ENCODE data around the gene ZNF622.

DNA sequence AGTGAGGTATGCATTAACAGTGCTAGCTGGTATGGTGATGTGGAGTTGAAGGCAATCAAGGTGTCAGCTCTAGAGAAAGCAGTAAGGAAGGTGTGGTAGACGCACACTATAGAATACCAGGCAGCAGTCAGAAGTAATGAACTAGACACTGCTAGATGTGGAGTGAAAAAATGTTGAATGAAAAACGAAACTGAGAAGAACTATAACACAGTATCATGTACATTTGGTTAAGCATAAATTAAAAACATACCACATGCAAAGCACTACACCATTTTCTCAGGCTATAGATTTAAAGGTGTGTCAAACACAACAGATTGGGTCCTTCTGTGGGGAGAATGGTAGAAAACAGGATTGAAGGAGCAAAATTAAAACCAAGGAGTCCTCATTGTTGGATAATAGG lies 15.4 kb downstream of the ZNF622 start:
- TF ChIP-seq, protein P1, sequence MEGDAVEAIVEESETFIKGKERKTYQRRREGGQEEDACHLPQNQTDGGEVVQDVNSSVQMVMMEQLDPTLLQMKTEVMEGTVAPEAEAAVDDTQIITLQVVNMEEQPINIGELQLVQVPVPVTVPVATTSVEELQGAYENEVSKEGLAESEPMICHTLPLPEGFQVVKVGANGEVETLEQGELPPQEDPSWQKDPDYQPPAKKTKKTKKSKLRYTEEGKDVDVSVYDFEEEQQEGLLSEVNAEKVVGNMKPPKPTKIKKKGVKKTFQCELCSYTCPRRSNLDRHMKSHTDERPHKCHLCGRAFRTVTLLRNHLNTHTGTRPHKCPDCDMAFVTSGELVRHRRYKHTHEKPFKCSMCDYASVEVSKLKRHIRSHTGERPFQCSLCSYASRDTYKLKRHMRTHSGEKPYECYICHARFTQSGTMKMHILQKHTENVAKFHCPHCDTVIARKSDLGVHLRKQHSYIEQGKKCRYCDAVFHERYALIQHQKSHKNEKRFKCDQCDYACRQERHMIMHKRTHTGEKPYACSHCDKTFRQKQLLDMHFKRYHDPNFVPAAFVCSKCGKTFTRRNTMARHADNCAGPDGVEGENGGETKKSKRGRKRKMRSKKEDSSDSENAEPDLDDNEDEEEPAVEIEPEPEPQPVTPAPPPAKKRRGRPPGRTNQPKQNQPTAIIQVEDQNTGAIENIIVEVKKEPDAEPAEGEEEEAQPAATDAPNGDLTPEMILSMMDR (IDR thresholded peaks at IDR 0.05 in 2 of 3, conservative IDR thresholded peaks at IDR 0.05 in 1 of 3; ENCODE audit: control insufficient read depth in 2 of 3, extremely low read depth in 1 of 3, insufficient read depth in 1 of 3, low read depth in 3 of 3, low read length in 3 of 3): no peak
- TF ChIP-seq EGR1 (IDR thresholded peaks at IDR 0.05; ENCODE audit: borderline replicate concordance in 1 of 2, low read depth in 2 of 2, low read length in 2 of 2) (no peak), TCF3 (IDR thresholded peaks at IDR 0.05; ENCODE audit: borderline replicate concordance, insufficient read depth, low read depth, low read length) (no peak), MEF2A (IDR thresholded peaks at IDR 0.05; ENCODE audit: insufficient read depth, low read depth, low read length) (no peak), HDAC6 (IDR thresholded peaks at IDR 0.05; ENCODE audit: unreplicated experiment) (no peak), POLR2A (IDR thresholded peaks at IDR 0.05; ENCODE audit: low read depth, low read length) (no peak), ESRRA (IDR thresholded peaks at IDR 0.05; ENCODE audit: low read length) (no peak), CREM (IDR thresholded peaks at IDR 0.05; ENCODE audit: low read depth) (no peak), EZH2 (IDR thresholded peaks at IDR 0.05; ENCODE audit: borderline replicate concordance, control insufficient read depth, low read depth, low read length) (no peak)
- TF ChIP-seq, protein P2, sequence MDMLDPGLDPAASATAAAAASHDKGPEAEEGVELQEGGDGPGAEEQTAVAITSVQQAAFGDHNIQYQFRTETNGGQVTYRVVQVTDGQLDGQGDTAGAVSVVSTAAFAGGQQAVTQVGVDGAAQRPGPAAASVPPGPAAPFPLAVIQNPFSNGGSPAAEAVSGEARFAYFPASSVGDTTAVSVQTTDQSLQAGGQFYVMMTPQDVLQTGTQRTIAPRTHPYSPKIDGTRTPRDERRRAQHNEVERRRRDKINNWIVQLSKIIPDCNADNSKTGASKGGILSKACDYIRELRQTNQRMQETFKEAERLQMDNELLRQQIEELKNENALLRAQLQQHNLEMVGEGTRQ (IDR thresholded peaks at IDR 0.05; ENCODE audit: borderline replicate concordance, low read depth, low read length): no peak

Measured in GM12878 (cell line).